DOHH2 (cell line): Measurements from ENCODE around the gene TRIM37.

Experiments used
- H3F3A ChIP-seq: fragments of 200-600 bp; sonication (generic), shearing (Covaris generic); 2 replicates; pipeline ENCODE4 v1.6.0; 2016; ENCODE audit warnings: antibody characterized with exemption, mild to moderate bottlenecking; ENCODE audit not compliant: control insufficient read depth, insufficient read depth
- H3K27ac ChIP-seq: fragments of 200-600 bp; sonication (generic); 2 replicates; pipeline ENCODE4 v1.5.1; 2014; ENCODE audit warnings: low read depth, mild to moderate bottlenecking, low read length, moderate library complexity
- H3K27me3 ChIP-seq: fragments of 200-600 bp; sonication (generic); 2 replicates; pipeline ENCODE4 v1.6.1; 2014; ENCODE audit warnings: mild to moderate bottlenecking, low read length, mixed read lengths; ENCODE audit not compliant: control insufficient read depth
- H3K36me3 ChIP-seq: fragments of 200-600 bp; sonication (generic); 2 replicates; pipeline ENCODE4 v1.6.1; 2014; ENCODE audit warnings: mild to moderate bottlenecking, low read length, moderate library complexity, mixed read lengths; ENCODE audit not compliant: control insufficient read depth
- H3K4me1 ChIP-seq: fragments of 200-600 bp; sonication (generic); 2 replicates; pipeline ENCODE4 v1.6.1; 2014; ENCODE audit warnings: mild to moderate bottlenecking, low read length, mixed read lengths; ENCODE audit not compliant: control insufficient read depth
- H3K4me2 ChIP-seq: fragments of 200-600 bp; sonication (generic); 2 replicates; pipeline ENCODE4 v1.6.0; 2014; ENCODE audit warnings: mild to moderate bottlenecking, low read length, moderate library complexity
- H3K4me3 ChIP-seq: fragments of 200-600 bp; sonication (generic); 2 replicates; pipeline ENCODE4 v1.5.1; 2014; ENCODE audit warnings: mild to moderate bottlenecking, low read length, mixed read lengths
- H3K79me2 ChIP-seq: fragments of 200-600 bp; sonication (generic); 2 replicates; pipeline ENCODE4 v1.6.1; 2014; ENCODE audit warnings: mild to moderate bottlenecking, low read length, mixed read lengths; ENCODE audit not compliant: control insufficient read depth
- H3K9me2 ChIP-seq: fragments of 200-600 bp; sonication (generic); replicated peaks from 2 replicates; pipeline ENCODE4 v1.6.1; 2014; ENCODE audit warnings: mild to moderate bottlenecking, low read length, mixed read lengths; ENCODE audit not compliant: control insufficient read depth
- H3K9me3 ChIP-seq: fragments of 200-600 bp; sonication (generic); 2 replicates; pipeline ENCODE4 v1.6.1; 2014; ENCODE audit warnings: antibody characterized with exemption, low read length, mixed read lengths; ENCODE audit not compliant: control insufficient read depth, insufficient read depth
- H4K20me1 ChIP-seq: fragments of 200-600 bp; sonication (generic); 2 replicates; pipeline ENCODE4 v1.6.0; 2014; ENCODE audit warnings: low read depth, mild to moderate bottlenecking, antibody characterized with exemption, low read length, moderate library complexity; ENCODE audit not compliant: control insufficient read depth, insufficient read depth
- EZH2phosphoT487 ChIP-seq: fragments of 200-600 bp; sonication (generic); IDR thresholded peaks from 2 replicates; pipeline ENCODE4 v1.6.1; 2017; ENCODE audit warnings: borderline replicate concordance, mild to moderate bottlenecking, antibody characterized with exemption, low read length, moderate library complexity, mixed read lengths
- TF ChIP-seq, protein P1 (sequence below): fragments of 200-600 bp; sonication (generic); IDR thresholded peaks from one replicate; pipeline ENCODE4 v1.5.1; 2014; ENCODE audit warnings: antibody characterized with exemption, mild to moderate bottlenecking, low read depth, low read length; ENCODE audit not compliant: poor library complexity, severe bottlenecking

The TRIM37 gene

DNA sequence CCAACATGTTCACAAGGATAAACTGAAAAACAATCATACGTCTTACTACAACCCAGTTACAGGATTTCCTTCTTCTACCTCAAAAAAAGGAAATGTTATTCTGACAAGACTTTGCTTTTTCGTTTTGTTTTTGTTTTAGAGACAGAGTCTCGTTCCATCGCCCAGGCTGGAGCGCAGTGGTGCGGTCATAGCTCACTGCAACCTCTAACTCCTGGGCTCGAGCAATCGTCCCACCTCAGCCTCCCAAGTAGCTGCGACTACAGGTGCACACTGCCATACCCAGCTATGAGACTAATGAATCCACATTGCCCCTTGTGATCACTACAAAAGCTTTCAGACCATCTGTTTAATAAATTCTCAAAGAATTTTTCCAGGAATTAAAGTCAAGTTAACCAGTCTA lies 8.8 kb upstream of the TRIM37 start:
- Histone ChIP-seq H4K20me1 (no peaks in the 10 kb centered on the region), H3K4me2 (no peak overlapping the region), H3K79me2 (peaks cover 35% of the 10 kb centered on the region), H3K4me3 (no peak overlapping the region), H3F3A (peaks cover 9% of the 10 kb centered on the region), H3K9me3 (no peaks in the 10 kb centered on the region), H3K4me1 (peaks cover 8% of the 10 kb centered on the region), H3K36me3 (peaks cover 55% of the 10 kb centered on the region), H3K27me3 (no peaks in the 10 kb centered on the region), H3K9me2 (no peaks in the 10 kb centered on the region), H3K27ac (no peak overlapping the region)
- TF ChIP-seq, protein P1, sequence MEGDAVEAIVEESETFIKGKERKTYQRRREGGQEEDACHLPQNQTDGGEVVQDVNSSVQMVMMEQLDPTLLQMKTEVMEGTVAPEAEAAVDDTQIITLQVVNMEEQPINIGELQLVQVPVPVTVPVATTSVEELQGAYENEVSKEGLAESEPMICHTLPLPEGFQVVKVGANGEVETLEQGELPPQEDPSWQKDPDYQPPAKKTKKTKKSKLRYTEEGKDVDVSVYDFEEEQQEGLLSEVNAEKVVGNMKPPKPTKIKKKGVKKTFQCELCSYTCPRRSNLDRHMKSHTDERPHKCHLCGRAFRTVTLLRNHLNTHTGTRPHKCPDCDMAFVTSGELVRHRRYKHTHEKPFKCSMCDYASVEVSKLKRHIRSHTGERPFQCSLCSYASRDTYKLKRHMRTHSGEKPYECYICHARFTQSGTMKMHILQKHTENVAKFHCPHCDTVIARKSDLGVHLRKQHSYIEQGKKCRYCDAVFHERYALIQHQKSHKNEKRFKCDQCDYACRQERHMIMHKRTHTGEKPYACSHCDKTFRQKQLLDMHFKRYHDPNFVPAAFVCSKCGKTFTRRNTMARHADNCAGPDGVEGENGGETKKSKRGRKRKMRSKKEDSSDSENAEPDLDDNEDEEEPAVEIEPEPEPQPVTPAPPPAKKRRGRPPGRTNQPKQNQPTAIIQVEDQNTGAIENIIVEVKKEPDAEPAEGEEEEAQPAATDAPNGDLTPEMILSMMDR, result no peak

DNA sequence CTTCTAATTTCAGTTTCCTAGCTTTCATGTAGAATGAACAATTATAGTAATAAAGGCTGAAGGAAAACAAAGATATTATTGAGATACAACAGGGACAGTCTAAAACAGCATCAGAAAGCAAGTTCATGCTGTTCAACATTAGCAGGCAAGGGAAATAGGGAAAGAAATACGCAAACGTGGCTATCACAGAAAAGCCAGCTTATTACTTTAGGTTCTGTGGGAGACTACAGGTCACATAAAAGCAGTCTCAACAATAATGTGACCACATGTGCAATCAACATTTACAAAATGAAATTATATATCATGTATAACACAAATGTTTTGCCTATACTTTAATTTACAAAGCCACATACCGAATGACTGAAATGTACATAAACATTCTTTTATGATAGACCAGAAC lies 4.9 kb upstream of the TRIM37 start:
- H3K9me3 ChIP-seq, result no peaks in the 10 kb centered on the region
- H3K27ac ChIP-seq, result no peak overlapping the region
- no peaks in the 10 kb centered on the region for H4K20me1 ChIP-seq
- no peak overlapping the region for H3K4me3 ChIP-seq
- H3K4me2 ChIP-seq, result no peak overlapping the region
- peaks cover 12% of the 10 kb centered on the region for H3F3A ChIP-seq
- TF ChIP-seq, protein P1, result no peak
- no peak for TF ChIP-seq EZH2phosphoT487
- H3K4me1 ChIP-seq, result peaks cover 26% of the 10 kb centered on the region
- H3K79me2 ChIP-seq, result peaks cover 52% of the 10 kb centered on the region
- H3K27me3 ChIP-seq, result no peaks in the 10 kb centered on the region
- peaks cover 43% of the 10 kb centered on the region for H3K36me3 ChIP-seq
- no peaks in the 10 kb centered on the region for H3K9me2 ChIP-seq

DNA sequence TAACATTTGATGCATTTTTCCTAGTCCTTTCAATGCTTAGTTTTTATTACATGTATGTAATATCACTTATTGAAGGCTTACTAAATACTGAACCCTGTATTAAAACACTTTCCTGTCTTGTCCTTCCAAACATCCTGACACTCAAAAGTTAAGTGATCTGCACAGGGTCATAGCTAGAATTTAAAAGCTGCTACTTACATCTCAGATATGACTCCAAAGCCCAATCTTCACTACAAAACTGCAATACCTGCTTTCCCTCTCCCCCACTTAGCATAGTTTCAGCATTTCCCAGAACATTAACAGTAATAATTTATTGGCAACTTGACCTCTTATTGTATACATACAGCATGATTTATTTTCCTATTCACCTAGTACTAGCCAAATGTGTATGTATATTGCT lies 4.3 kb upstream of the TRIM37 start:
- Histone ChIP-seq H3K36me3 (peaks cover 45% of the 10 kb centered on the region), H3K4me1 (peaks cover 26% of the 10 kb centered on the region), H4K20me1 (no peaks in the 10 kb centered on the region), H3K4me3 (no peak overlapping the region), H3K79me2 (peaks cover 58% of the 10 kb centered on the region), H3K4me2 (peak overlapping the region; percentile 15; the same call in 1 of the 2 replicates), H3K27me3 (no peaks in the 10 kb centered on the region), H3K9me3 (no peaks in the 10 kb centered on the region), H3F3A (peaks cover 12% of the 10 kb centered on the region), H3K27ac (no peak overlapping the region), H3K9me2 (no peaks in the 10 kb centered on the region)
- no peak for TF ChIP-seq EZH2phosphoT487

DNA sequence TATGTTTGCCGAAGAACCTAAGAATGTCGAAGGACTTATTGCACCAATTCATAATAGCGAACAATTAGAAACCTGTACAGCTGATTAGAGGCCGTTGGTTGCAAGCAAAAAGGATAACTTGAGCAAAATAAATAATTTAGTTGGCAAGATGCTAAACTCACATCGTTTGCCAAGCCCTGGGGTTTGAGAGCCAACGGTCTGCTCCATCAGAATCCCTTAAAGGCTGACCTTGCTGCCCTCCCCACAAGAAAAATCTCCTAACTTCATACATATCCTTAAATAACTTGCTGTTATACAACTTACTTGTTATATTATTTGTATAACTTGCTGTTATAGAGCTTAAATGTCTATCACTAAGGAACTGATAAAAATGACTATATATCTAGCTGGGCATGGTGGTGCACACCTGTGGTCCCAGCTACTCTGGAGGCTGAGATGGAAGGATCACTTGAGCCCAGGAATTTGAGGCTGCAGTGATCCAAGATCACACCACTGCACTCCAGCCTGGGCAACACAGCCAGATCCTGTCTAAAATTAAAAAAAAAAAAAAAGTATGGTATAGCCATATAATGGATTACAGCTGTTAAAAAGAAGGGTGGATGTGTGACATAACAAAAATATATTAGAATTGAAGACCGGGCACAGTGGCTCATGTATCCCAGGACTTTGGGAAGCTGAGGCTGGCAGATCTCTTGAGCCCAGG lies 1.9 kb upstream of the TRIM37 start:
- H3K4me3 ChIP-seq, result peak overlapping the region; percentile 76
- H3K27ac ChIP-seq, result no peak overlapping the region
- no peaks in the 10 kb centered on the region for H3K27me3 ChIP-seq
- H3K4me1 ChIP-seq, result peaks cover 38% of the 10 kb centered on the region
- peaks cover 68% of the 10 kb centered on the region for H3K79me2 ChIP-seq
- H3K36me3 ChIP-seq, result peaks cover 39% of the 10 kb centered on the region
- H3F3A ChIP-seq, result peaks cover 12% of the 10 kb centered on the region
- H3K4me2 ChIP-seq, result peak overlapping the region; percentile 81
- TF ChIP-seq EZH2phosphoT487, result no peak
- TF ChIP-seq, protein P1, result no peak
- H3K9me2 ChIP-seq, result no peaks in the 10 kb centered on the region
- H3K9me3 ChIP-seq, result no peaks in the 10 kb centered on the region
- H4K20me1 ChIP-seq, result no peaks in the 10 kb centered on the region
